ENCODE data around the gene LHFPL2. TPM values are rescaled to one million over a fixed set of nuclear protein-coding genes. Genes with fewer than 3 reads are reported as not detected.

LHFPL2 gene
- total RNA-seq, 4 donors from 2014 or later, result 34.4 to 79.6 (median 51.5) TPM

DNA sequence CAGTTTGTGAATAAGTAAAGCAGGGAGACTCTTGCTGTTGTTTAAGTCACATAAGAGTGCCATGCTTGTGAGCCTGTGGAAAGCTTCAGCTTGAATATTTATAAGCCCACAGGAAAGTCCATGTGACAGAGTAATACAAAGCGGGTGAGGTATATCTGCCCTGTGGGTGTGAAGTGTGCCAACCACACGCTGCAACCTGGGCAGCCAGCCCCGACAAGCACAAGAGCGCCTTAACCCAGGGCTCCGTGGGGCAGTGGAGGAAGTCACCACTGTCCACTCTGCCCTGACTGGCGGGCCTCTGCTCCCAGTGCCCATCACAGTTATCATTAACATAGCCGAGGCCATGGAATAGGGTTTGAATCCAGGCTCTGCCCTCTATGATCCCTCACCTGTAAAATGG is 155.9 kb downstream of the LHFPL2 start:
- Histone ChIP-seq H3K27me3 (no peaks in the 10 kb centered on the region), H3K27ac (no peak overlapping the region), H3K4me1 (peaks cover 0 to 6% (median under 1%) of the 10 kb centered on the region in 4 donors), H3K9me3 (no peaks in the 10 kb centered on the region), H3K4me3 (no peak overlapping the region), H3K36me3 (peaks cover 0 to 14% (median 3%) of the 10 kb centered on the region in 4 donors)
- 97 to 100% methylated on average over 1 to 7 of the region's 7 CpGs for WGBS, 2 donors (ENCODE audit: low coverage in 1 of 2)
- intact Hi-C loops (cut with DNase I; ENCODE audit: low total_unique reads) (no loop called here), in situ Hi-C loops (cut with MboI; ENCODE audit: low pct_ligation_motif_present in 1 of 4, low pct_unique_long_range_greater_than_20kb in 1 of 4, low sequenced_read_pairs in 3 of 4) (no loop called here)
- TF ChIP-seq POLR2AphosphoS5 (IDR thresholded peaks at IDR 0.05) (no peak), POLR2A (IDR thresholded peaks at IDR 0.05) (no peak), EP300 (IDR thresholded peaks at IDR 0.05; ENCODE audit: low read depth) (no peak)
- TF ChIP-seq, protein P1, sequence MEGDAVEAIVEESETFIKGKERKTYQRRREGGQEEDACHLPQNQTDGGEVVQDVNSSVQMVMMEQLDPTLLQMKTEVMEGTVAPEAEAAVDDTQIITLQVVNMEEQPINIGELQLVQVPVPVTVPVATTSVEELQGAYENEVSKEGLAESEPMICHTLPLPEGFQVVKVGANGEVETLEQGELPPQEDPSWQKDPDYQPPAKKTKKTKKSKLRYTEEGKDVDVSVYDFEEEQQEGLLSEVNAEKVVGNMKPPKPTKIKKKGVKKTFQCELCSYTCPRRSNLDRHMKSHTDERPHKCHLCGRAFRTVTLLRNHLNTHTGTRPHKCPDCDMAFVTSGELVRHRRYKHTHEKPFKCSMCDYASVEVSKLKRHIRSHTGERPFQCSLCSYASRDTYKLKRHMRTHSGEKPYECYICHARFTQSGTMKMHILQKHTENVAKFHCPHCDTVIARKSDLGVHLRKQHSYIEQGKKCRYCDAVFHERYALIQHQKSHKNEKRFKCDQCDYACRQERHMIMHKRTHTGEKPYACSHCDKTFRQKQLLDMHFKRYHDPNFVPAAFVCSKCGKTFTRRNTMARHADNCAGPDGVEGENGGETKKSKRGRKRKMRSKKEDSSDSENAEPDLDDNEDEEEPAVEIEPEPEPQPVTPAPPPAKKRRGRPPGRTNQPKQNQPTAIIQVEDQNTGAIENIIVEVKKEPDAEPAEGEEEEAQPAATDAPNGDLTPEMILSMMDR (IDR thresholded peaks at IDR 0.05), result no peak
- DNase-seq, result no peak

DNA sequence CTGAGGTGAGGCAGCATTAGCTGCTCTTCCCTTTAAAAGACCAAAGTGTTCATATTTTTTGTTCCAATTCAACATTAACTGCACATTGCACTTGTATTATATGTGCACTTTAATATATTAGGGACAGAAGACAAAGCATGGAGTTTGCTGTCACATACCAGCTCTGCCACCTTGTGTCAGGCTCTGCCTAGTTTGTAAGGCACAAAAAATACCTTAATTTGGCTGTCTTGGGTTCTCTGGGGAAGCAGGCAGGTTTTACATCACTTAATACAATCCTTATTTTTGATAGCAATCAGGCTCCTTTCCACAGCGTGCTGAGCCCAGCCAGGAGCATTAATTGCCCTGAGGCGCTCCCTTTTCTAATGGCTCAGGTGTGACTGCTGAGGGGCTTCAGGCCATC is 156.3 kb downstream of the LHFPL2 start:
- WGBS, 2 donors (ENCODE audit: low coverage in 1 of 2), result 96% methylated on average over 2 of the region's 2 CpGs; no CpG with 5 or more reads in 1 of the 2 donors
- TF ChIP-seq, protein P1 (IDR thresholded peaks at IDR 0.05), result no peak
- no peak for TF ChIP-seq EP300 (IDR thresholded peaks at IDR 0.05; ENCODE audit: low read depth)
- no peak for TF ChIP-seq POLR2A (IDR thresholded peaks at IDR 0.05)
- TF ChIP-seq POLR2AphosphoS5 (IDR thresholded peaks at IDR 0.05), result no peak
- H3K27ac ChIP-seq, result no peak overlapping the region
- peaks cover 0 to 6% (median 0%) of the 10 kb centered on the region in 4 donors for H3K4me1 ChIP-seq
- peaks cover 0 to 17% (median 3%) of the 10 kb centered on the region in 4 donors for H3K36me3 ChIP-seq
- intact Hi-C loops (cut with DNase I; ENCODE audit: low total_unique reads), result no loop called here
- no peaks in the 10 kb centered on the region for H3K27me3 ChIP-seq
- H3K4me3 ChIP-seq, result no peak overlapping the region
- in situ Hi-C loops (cut with MboI; ENCODE audit: low pct_ligation_motif_present in 1 of 4, low pct_unique_long_range_greater_than_20kb in 1 of 4, low sequenced_read_pairs in 3 of 4), result no loop called here
- no peak for DNase-seq
- no peaks in the 10 kb centered on the region for H3K9me3 ChIP-seq

DNA sequence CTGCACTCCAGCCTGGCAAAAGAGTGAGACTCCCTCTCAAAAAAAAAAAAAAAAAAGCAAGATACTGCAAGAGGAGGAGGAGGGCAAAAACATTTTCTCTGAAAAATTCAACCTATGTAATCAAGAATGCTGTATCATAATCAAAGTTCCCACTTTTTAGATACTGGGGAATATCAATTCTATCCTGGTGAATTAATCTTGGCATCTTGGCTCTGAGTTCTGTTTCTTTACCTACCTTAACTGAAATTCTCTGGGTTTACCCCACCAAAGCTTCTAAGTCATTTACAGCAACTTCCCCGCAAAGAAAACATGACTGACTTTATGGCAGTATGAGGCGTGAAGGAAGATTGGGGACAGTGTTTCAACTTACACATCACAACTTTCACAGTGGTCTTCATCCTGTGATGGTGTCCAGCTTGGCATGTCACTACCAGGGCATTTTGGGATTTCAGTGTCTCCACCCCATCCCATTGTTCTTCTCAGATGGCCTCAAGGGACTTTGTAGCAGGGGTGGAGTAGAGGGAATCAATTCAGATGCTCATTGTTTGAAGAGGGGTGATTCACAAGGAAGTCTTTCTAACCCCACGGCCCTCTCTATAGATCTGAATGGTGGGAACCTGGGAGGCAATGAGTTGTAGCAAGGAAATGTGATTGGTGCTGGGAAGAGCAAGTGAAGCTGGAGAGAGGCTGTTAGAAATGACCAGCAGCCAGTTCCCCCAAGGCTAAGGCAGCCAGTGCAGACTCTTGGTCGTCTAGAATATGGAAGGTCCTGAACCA is 157.7 kb downstream of the LHFPL2 start:
- Histone ChIP-seq H3K27me3 (no peaks in the 10 kb centered on the region), H3K4me3 (no peak overlapping the region), H3K36me3 (peaks cover 0 to 17% (median 3%) of the 10 kb centered on the region in 4 donors), H3K9me3 (no peaks in the 10 kb centered on the region), H3K4me1 (no peaks in the 10 kb centered on the region), H3K27ac (no peak overlapping the region)
- intact Hi-C loops (cut with DNase I; ENCODE audit: low total_unique reads), result no loop called here
- no peak for DNase-seq
- TF ChIP-seq, protein P1 (IDR thresholded peaks at IDR 0.05), result no peak
- TF ChIP-seq EP300 (IDR thresholded peaks at IDR 0.05; ENCODE audit: low read depth), result no peak
- no peak for TF ChIP-seq POLR2A (IDR thresholded peaks at IDR 0.05)
- TF ChIP-seq POLR2AphosphoS5 (IDR thresholded peaks at IDR 0.05), result no peak
- in situ Hi-C loops (cut with MboI; ENCODE audit: low pct_ligation_motif_present in 1 of 4, low pct_unique_long_range_greater_than_20kb in 1 of 4, low sequenced_read_pairs in 3 of 4), result no loop called here
- 85 to 89% methylated on average over 4 of the region's 4 CpGs for WGBS, 2 donors (ENCODE audit: low coverage in 1 of 2)

DNA sequence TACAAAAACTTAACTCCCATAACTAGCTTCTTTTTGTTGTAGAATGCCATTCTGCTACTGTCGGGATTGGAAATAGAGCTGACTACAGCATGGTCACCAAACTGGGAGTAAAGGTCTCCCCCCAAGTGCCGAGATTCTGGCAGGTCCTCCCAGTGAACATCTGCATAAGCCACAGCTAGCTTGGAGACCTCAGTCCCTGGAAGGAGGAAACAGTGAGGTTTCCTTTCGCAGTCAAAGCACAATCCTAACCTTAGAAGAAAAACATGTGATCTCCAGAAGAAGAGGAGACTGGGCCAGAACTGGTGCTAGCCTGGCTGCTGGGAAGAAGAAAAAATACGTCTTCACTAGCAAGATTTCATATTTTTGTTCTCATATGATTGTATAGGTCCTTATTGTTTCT is 160.7 kb downstream of the LHFPL2 start:
- peaks cover 0 to 17% (median 3%) of the 10 kb centered on the region in 4 donors for H3K36me3 ChIP-seq
- in situ Hi-C loops (cut with MboI; ENCODE audit: low pct_ligation_motif_present in 1 of 4, low pct_unique_long_range_greater_than_20kb in 1 of 4, low sequenced_read_pairs in 3 of 4) (no loop called here), intact Hi-C loops (cut with DNase I; ENCODE audit: low total_unique reads) (no loop called here)
- H3K9me3 ChIP-seq, result no peaks in the 10 kb centered on the region
- no peak for DNase-seq
- peaks cover 3 to 17% (median 6%) of the 10 kb centered on the region in 4 donors for H3K4me1 ChIP-seq
- WGBS, 2 donors (ENCODE audit: low coverage in 1 of 2), result 91 to 97% methylated on average over 4 of the region's 4 CpGs
- no peak overlapping the region for H3K27ac ChIP-seq
- TF ChIP-seq EP300 (IDR thresholded peaks at IDR 0.05; ENCODE audit: low read depth) (no peak), POLR2A (IDR thresholded peaks at IDR 0.05) (no peak), POLR2AphosphoS5 (IDR thresholded peaks at IDR 0.05) (no peak)
- TF ChIP-seq, protein P1 (IDR thresholded peaks at IDR 0.05), result no peak
- H3K4me3 ChIP-seq, result no peak overlapping the region
- no peaks in the 10 kb centered on the region for H3K27me3 ChIP-seq

All from transverse colon (tissue), 4 donors.